H1 (cell line): Measurements from ENCODE around the gene MYH8. TPM values are rescaled to one million over a fixed set of nuclear protein-coding genes. Genes with fewer than 3 reads are reported as not detected.

Experiments used
- CBX8 ChIP-seq: fragments of 300-800, 300-1000 bp; sonication (generic); IDR thresholded peaks from 2 replicates; pipeline ENCODE4 v1.7.1; 2016; ENCODE audit warnings: low read depth, low read length, borderline replicate concordance
- CEBPB ChIP-seq: IDR thresholded peaks from 2 replicates; pipeline ENCODE4 v1.6.1; 2012; ENCODE audit warnings: low read depth, low read length
- MAFK ChIP-seq: IDR thresholded peaks from 2 replicates; pipeline ENCODE4 v1.6.1; 2012; ENCODE audit warnings: low read depth, mild to moderate bottlenecking, improper control_type of control experiment, low read length
- POU5F1 ChIP-seq: IDR thresholded peaks from 2 replicates; pipeline ENCODE4 v1.6.1; 2011; ENCODE audit warnings: low read depth, mild to moderate bottlenecking, low read length, moderate library complexity
- RXRA ChIP-seq: IDR thresholded peaks from 2 replicates; pipeline ENCODE4 v1.6.1; 2011; ENCODE audit warnings: low read depth, mild to moderate bottlenecking, low read length, moderate library complexity; ENCODE audit not compliant: insufficient read depth
- SAP30 ChIP-seq: fragments of 300-600 bp; sonication (generic); IDR thresholded peaks from 2 replicates; pipeline ENCODE4 v1.7.1; 2012; ENCODE audit warnings: low read length, moderate library complexity, mild to moderate bottlenecking, inconsistent platforms; ENCODE audit not compliant: insufficient read depth, insufficient replicate concordance
- polyA plus RNA-seq, 7 experiments: library from polyadenylated mRNA; depleted of rRNA in 3 of 7; stranded (reverse) in 5 of 7; unstranded in 2 of 7; fragments of >200 nt in 5 of 7; fragments of 200-250 nt in 2 of 7; gene quantifications; 1 replicate in 5 of 7; 2 replicates in 1 of 7; 4 replicates in 1 of 7; pipeline versions ENCODE4 v1.2.1 to v1.2.3, GENCODE V29; 2011 to 2013; ENCODE audit warnings: missing spikeins in 2 of 7, mixed read lengths in 2 of 7
- total RNA-seq: library from RNA; stranded (reverse); fragmentation: NEBNext Ultra II Directional; extraction: Animal tissue kit (Norgen Biotek cat#: 25700); gene quantifications from 2 replicates; pipeline ENCODE4 v1.2.1, GENCODE V29; 2021

The MYH8 gene
- total and polyA plus RNA-seq, 2 of the 8 experiments (the other 6 are each of a cell fraction or from before 2014, with no cell fraction given), result not detected

GRCh38 chr17:10420811-10421210 is 939 bp downstream of the MYH8 start (continued):
- TF ChIP-seq SAP30 (no peak), POU5F1 (no peak), RXRA (no peak), CEBPB (no peak), CBX8 (no peak), MAFK (no peak)
